Coronary artery (tissue), 2 donors: Measurements from ENCODE around the gene MAD1L1.

Source experiments
- DNase-seq: peaks from one replicate; pipeline ENCODE4 v3.0.0-alpha.2; 2017; ENCODE audit warnings: low spot score
- H3K27ac ChIP-seq, 2 donors: fragments of 200-600 bp; sonication (generic); one replicate each; pipeline ENCODE4 v1.5.1; 2016 to 2019
- H3K4me3 ChIP-seq: fragments of 200-600 bp; sonication (generic); 2 replicates; pipeline ENCODE4 v1.5.1; 2016; ENCODE audit warnings: mild to moderate bottlenecking, moderate library complexity
- CTCF ChIP-seq: fragments of 200-600 bp; sonication (generic); IDR thresholded peaks from one replicate; pipeline ENCODE4 v1.5.1; 2019; ENCODE audit warnings: antibody characterized with exemption

MAD1L1 gene

GRCh38 chr7:2003451-2003930 is 229.3 kb downstream of the MAD1L1 start:
- DNase-seq: no peak
- TF ChIP-seq CTCF: no peak
- no peak overlapping the region for H3K4me3 ChIP-seq
- no peak overlapping the region for H3K27ac ChIP-seq

GRCh38 chr7:2002561-2003450 is 229.9 kb downstream of the MAD1L1 start:
- H3K27ac ChIP-seq: no peak overlapping the region
- DNase-seq: peak; percentile 65
- TF ChIP-seq CTCF: no peak
- no peak overlapping the region for H3K4me3 ChIP-seq

- TF ChIP-seq CTCF: no peak
- H3K4me3 ChIP-seq: no peak overlapping the region
- DNase-seq: no peak
- no peak overlapping the region for H3K27ac ChIP-seq
Observed at GRCh38 chr7:2001601-2002442, 230.9 kb downstream of the MAD1L1 start.

- DNase-seq: no peak
- TF ChIP-seq CTCF: no peak
Observed at GRCh38 chr7:2000746-2001321, 231.9 kb downstream of the MAD1L1 start.

GRCh38 chr7:2000153-2000687 is 232.5 kb downstream of the MAD1L1 start:
- TF ChIP-seq CTCF: no peak
- Histone ChIP-seq H3K4me3 (no peak overlapping the region), H3K27ac (no peak overlapping the region)
- DNase-seq: no peak

More at GRCh38 chr7:2000746-2001321, 231.9 kb downstream of the MAD1L1 start:
- Histone ChIP-seq H3K4me3 (no peak overlapping the region), H3K27ac (no peak overlapping the region)

- TF ChIP-seq CTCF: no peak
- no peak for DNase-seq
- Histone ChIP-seq H3K4me3 (no peak overlapping the region), H3K27ac (no peak overlapping the region)
Observed at GRCh38 chr7:1999278-1999984, 233.3 kb downstream of the MAD1L1 start.
